Calu3 (cell line): ENCODE data around the gene DGLUCY. TPM values are rescaled to one million over a fixed set of nuclear protein-coding genes. Genes with fewer than 3 reads are reported as not detected.

Source experiments
- Bru-seq: library from RNA; stranded (reverse); fragments of 400-500 nt; gene quantifications from one replicate; lab custom pipeline; 2021; lab: Mats Ljungman, UMichigan
- BruChase-seq, 2 experiments: library from RNA; stranded (reverse); fragments of 400-500 nt; gene quantifications; one replicate each; lab custom pipeline; 2021; lab: Mats Ljungman, UMichigan
- BruUV-seq: library from RNA; stranded (reverse); fragments of 400-500 nt; replicated peaks from 2 replicates; lab custom pipeline; 2021; lab: Mats Ljungman, UMichigan
- CTCF ChIA-PET: fragments of 300-600 bp; sonication (Branson Sonifier 250); formaldehyde crosslinking; loops from one replicate; lab custom pipeline; 2022; ENCODE audit warnings: antibody characterized with exemption; lab: Charles Lee
- DNase-seq: peaks from one replicate; pipeline ENCODE4 v3.0.0; 2022
- H3K27ac Mint-ChIP-seq: one replicate; pipeline ENCODE4 v1.8.0; 2022; ENCODE audit warnings: mixed read lengths; ENCODE audit not compliant: unreplicated experiment
- H3K27me3 Mint-ChIP-seq: one replicate; pipeline ENCODE4 v1.8.0; 2022; ENCODE audit warnings: mixed read lengths; ENCODE audit not compliant: unreplicated experiment
- H3K36me3 Mint-ChIP-seq: one replicate; pipeline ENCODE4 v1.8.0; 2022; ENCODE audit warnings: mild to moderate bottlenecking, moderate library complexity, mixed read lengths; ENCODE audit not compliant: insufficient read depth, unreplicated experiment
- H3K4me1 Mint-ChIP-seq: one replicate; pipeline ENCODE4 v1.8.0; 2022; ENCODE audit warnings: mild to moderate bottlenecking, low read depth, mixed read lengths; ENCODE audit not compliant: unreplicated experiment
- H3K4me3 Mint-ChIP-seq: one replicate; pipeline ENCODE4 v1.8.0; 2022; ENCODE audit warnings: mild to moderate bottlenecking, low read depth, moderate library complexity, mixed read lengths; ENCODE audit not compliant: unreplicated experiment
- H3K9me3 Mint-ChIP-seq: one replicate; pipeline ENCODE4 v1.8.0; 2022; ENCODE audit warnings: low read depth, mixed read lengths; ENCODE audit not compliant: unreplicated experiment
- CTCF ChIP-seq: fragments of 200-600 bp; IDR thresholded peaks from one replicate; pipeline ENCODE4 v1.8.0; 2022; ENCODE audit warnings: antibody characterized with exemption; ENCODE audit not compliant: unreplicated experiment
- intact Hi-C: fragments of 100-400 bp; cut with micrococcal nuclease; formaldehyde crosslinking; loops from one replicate; pipeline ENCODE4 v1.10.0; 2022; ENCODE audit not compliant: unreplicated experiment
- long read RNA-seq: library from polyadenylated mRNA; stranded (forward); transcript quantifications from one replicate; pipeline ENCODE4 v2.0.0, GENCODE V29; 2022
- total RNA-seq: library from RNA; stranded (reverse); gene quantifications from 2 replicates; pipeline ENCODE4 v1.2.3, GENCODE V29; 2022

DGLUCY gene
- total RNA-seq: 69.3 and 78.5 TPM in 2 replicates
- Bru-seq, nascent RNA: percentile 73 among the genes with signal in this experiment
- BruChase-seq, experiment 1, labeled RNA remaining after a 6-hour chase: percentile 74 among the genes with signal in this experiment
- percentile 73 among the genes with signal in this experiment for BruChase-seq, experiment 2, labeled RNA remaining after a 2-hour chase
- long read RNA-seq, partial matches to known transcripts: 6 of 48 reads
- long read RNA-seq, other reads (novel, unspliced or antisense): 36 of 48 reads

- Mint-ChIP-seq H3K9me3 (no peaks in the 10 kb centered on the region), H3K36me3 (peaks cover 25% of the 10 kb centered on the region), H3K27ac (peak within 1 kb of the TSS; percentile 94), H3K4me3 (peak within 1 kb of the TSS; percentile 90), H3K4me1 (peaks cover 41% of the 10 kb centered on the region), H3K27me3 (no peaks in the 10 kb centered on the region)
- no peak for DNase-seq
- CTCF ChIA-PET: interaction anchor here (0.9 to 2.6 kb wide), 3 partner anchors 53 to 211 kb away, joined by 3 to 15 read pairs (median 4); partner anchors contain the start of gene RPS6KA5
- no peak for TF ChIP-seq CTCF
- intact Hi-C loops: no loop called here
- BruUV-seq: no TSS peak
Observed at GRCh38 chr14:91113829-91114078, at the start of gene DGLUCY. DGLUCY (plus strand) TSS chr14:91114073; CDS start chr14:91160295, 46,222 bp downstream.

GRCh38 chr14:91065266-91065665 is 48.6 kb upstream of the DGLUCY start:
- Mint-ChIP-seq H3K4me1 (peaks cover 12% of the 10 kb centered on the region), H3K36me3 (peaks cover 5% of the 10 kb centered on the region), H3K9me3 (no peaks in the 10 kb centered on the region), H3K27me3 (no peaks in the 10 kb centered on the region), H3K27ac (no peak overlapping the region), H3K4me3 (no peak overlapping the region)
- no peak for TF ChIP-seq CTCF
- CTCF ChIA-PET: no interaction called here
- DNase-seq: no peak
- intact Hi-C loops: no loop called here
- no TSS peak for BruUV-seq

- Mint-ChIP-seq H3K9me3 (no peaks in the 10 kb centered on the region), H3K36me3 (peaks cover 5% of the 10 kb centered on the region), H3K4me1 (peaks cover 12% of the 10 kb centered on the region), H3K27me3 (no peaks in the 10 kb centered on the region), H3K4me3 (no peak overlapping the region), H3K27ac (no peak overlapping the region)
- DNase-seq: no peak
- no TSS peak for BruUV-seq
- intact Hi-C loops: no loop called here
- CTCF ChIA-PET: interaction anchor here (0.7 kb wide), 1 partner anchor 58 kb away, joined by 4 read pairs; no protein-coding TSS in a partner anchor
- TF ChIP-seq CTCF: no peak
Observed at GRCh38 chr14:91067186-91067585, 46.7 kb upstream of the DGLUCY start.

- CTCF ChIA-PET: no interaction called here
- no TSS peak for BruUV-seq
- intact Hi-C loops: no loop called here
Observed at GRCh38 chr14:91068642-91069041, 45.2 kb upstream of the DGLUCY start.

More at GRCh38 chr14:91068642-91069041, 45.2 kb upstream of the DGLUCY start:
- H3K9me3 Mint-ChIP-seq: no peaks in the 10 kb centered on the region
- DNase-seq: no peak
- no peak overlapping the region for H3K4me3 Mint-ChIP-seq
- H3K36me3 Mint-ChIP-seq: peaks cover 5% of the 10 kb centered on the region
- TF ChIP-seq CTCF: no peak
- H3K27ac Mint-ChIP-seq: no peak overlapping the region
- H3K4me1 Mint-ChIP-seq: peaks cover 6% of the 10 kb centered on the region
- no peaks in the 10 kb centered on the region for H3K27me3 Mint-ChIP-seq
